Subcutaneous abdominal adipose tissue (tissue), 5 donors: Measurements from ENCODE around the gene KISS1R.
"Not testable (repeated sequence)": the region's sequence is repeated elsewhere in the genome, so short reads cannot be mapped to it uniquely, and the experiment has no call there.

Experiments used
- H3K27ac ChIP-seq: one replicate; pipeline ENCODE4 v1.7.0; 2013; ENCODE audit warnings: low read depth, mild to moderate bottlenecking, inconsistent platforms, low read length, moderate library complexity
- H3K27me3 ChIP-seq, 5 donors: one replicate each; pipeline ENCODE4 v1.7.0; 2013; ENCODE audit warnings: low read length in 5 of 5, inconsistent platforms in 1 of 5; ENCODE audit not compliant: control insufficient read depth in 5 of 5, insufficient read depth in 4 of 5
- H3K36me3 ChIP-seq, 5 donors: one replicate each; pipeline ENCODE4 v1.7.0; 2013; ENCODE audit warnings: low read length in 5 of 5; ENCODE audit not compliant: control insufficient read depth in 5 of 5, insufficient read depth in 5 of 5
- H3K4me1 ChIP-seq, 5 donors: one replicate each; pipeline ENCODE4 v1.7.0; 2013; ENCODE audit warnings: low read length in 5 of 5, mild to moderate bottlenecking in 3 of 5, moderate library complexity in 1 of 5; ENCODE audit not compliant: control insufficient read depth in 5 of 5, insufficient read depth in 5 of 5
- H3K4me3 ChIP-seq, 5 donors: one replicate each; pipeline ENCODE4 v1.7.0; 2013; ENCODE audit warnings: low read length in 5 of 5, low read depth in 1 of 5
- H3K9ac ChIP-seq, 5 donors: one replicate each; pipeline ENCODE4 v1.7.0; 2013; ENCODE audit warnings: low read length in 5 of 5, mild to moderate bottlenecking in 4 of 5, moderate library complexity in 3 of 5
- H3K9me3 ChIP-seq, 5 donors: one replicate each; pipeline ENCODE4 v1.7.0; 2013; ENCODE audit warnings: low read length in 5 of 5; ENCODE audit not compliant: control insufficient read depth in 5 of 5
- donor health status: healthy.
- donor health status: healthy.
- donor health status: healthy.
- donor health status: healthy.
- donor health status: healthy.

Gene KISS1R

DNA sequence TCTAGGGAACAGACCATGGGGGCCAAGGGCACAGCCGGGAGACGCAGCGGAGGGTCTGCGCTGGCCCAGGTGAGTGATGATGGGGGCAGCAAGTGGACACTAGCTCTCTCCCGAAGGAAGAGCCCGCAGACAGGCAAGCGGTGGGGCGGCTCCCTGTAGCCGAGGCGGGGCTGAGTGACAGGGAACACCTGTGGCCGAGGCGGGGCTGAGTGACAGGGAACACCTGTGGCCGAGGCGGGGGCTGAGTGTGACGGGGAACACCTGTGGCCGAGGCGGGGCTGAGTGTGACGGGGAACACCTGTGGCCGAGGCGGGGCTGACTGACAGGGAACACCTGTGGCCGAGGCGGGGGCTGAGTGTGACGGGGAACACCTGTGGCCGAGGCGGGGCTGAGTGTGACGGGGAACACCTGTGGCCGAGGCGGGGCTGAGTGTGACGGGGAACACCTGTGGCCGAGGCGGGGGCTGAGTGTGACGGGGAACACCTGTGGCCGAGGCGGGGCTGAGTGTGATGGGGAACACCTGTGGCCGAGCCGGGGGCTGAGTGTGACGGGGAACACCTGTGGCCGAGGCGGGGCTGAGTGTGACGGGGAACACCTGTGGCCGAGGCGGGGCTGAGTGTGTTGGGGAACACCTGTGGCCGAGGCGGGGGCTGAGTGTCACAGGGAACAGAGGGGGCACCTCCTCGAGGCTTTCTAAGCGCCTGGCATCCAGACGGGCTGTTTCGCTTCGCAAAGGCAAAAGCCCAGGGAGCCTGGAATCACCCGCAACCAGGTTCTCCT, 25.5 kb upstream of the KISS1R start:
- not testable (repeated sequence) for H3K9me3 ChIP-seq, H3K27me3 ChIP-seq
- Histone ChIP-seq H3K4me3 (peak overlapping the region; percentile 73 to 90 (median 87)), H3K27ac (peak overlapping the region; percentile 50), H3K36me3 (peaks cover 0 to 40% (median 27%) of the 10 kb centered on the region in 5 donors), H3K4me1 (peaks cover 0 to 13% (median 8%) of the 10 kb centered on the region in 5 donors), H3K9ac (peak overlapping the region; percentile 76 to 88 (median 82))

DNA sequence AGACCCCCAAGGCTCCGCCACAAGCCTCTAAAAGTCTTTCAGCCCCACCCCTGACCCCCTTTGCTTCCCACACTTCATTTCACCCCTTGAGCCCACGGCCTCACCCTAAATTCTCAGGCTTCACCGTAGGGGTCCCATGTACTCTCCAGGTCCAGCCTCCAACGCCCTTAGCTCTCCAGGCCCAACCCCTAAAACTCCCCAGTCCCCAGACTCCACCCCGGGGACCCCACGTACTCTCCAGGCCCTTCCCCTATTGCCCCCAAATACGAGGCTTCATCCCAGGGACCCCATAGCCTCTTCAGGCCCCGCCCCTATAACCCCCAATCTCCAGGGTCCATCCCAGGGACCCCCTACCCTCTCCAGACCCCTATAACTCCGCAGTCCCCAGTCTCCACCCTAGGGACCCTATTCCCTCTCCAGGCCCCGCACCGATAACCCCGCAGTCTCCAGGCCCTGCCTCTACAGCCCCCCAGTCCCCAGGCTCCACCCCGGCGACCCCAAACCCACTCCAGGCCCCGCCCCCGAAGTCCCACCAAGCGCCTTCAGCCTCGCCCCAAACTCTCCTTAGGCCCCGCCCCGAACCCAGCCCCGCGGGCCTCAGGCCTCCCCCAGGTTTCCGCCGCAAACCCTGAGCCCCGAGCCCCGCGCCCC, 24.8 kb upstream of the KISS1R start:
- Histone ChIP-seq H3K9me3 (no peaks in the 10 kb centered on the region), H3K36me3 (peaks cover 0 to 40% (median 28%) of the 10 kb centered on the region in 5 donors), H3K27ac (peak overlapping the region; percentile 50), H3K9ac (peak overlapping the region; percentile 76 to 88 (median 82)), H3K27me3 (no peaks in the 10 kb centered on the region), H3K4me3 (peak overlapping the region; percentile 73 to 90 (median 87)), H3K4me1 (peaks cover 0 to 13% (median 8%) of the 10 kb centered on the region in 5 donors)

- peak within 1 kb of the TSS; percentile 79 to 90 (median 87) for H3K4me3 ChIP-seq
- peak within 1 kb of the TSS; percentile 77 for H3K27ac ChIP-seq
- no peaks in the 10 kb centered on the region for H3K27me3 ChIP-seq
- H3K9ac ChIP-seq: peak within 1 kb of the TSS; percentile 82 to 88 (median 84)
- no peaks in the 10 kb centered on the region for H3K9me3 ChIP-seq
- H3K4me1 ChIP-seq: peaks cover 0 to 13% (median 8%) of the 10 kb centered on the region in 5 donors
- H3K36me3 ChIP-seq: peaks cover 0 to 37% (median 26%) of the 10 kb centered on the region in 5 donors
These were observed 24.0 kb upstream of the KISS1R start, which contains the start of the genes MED16 and RNU6-9 for GRCh38 chr19:892894-893689. Gene MED16 (minus strand): TSS chr19:893187. CDS start chr19:891131, 2,056 bp downstream. Gene RNU6-9 (plus strand): TSS chr19:893484.

DNA sequence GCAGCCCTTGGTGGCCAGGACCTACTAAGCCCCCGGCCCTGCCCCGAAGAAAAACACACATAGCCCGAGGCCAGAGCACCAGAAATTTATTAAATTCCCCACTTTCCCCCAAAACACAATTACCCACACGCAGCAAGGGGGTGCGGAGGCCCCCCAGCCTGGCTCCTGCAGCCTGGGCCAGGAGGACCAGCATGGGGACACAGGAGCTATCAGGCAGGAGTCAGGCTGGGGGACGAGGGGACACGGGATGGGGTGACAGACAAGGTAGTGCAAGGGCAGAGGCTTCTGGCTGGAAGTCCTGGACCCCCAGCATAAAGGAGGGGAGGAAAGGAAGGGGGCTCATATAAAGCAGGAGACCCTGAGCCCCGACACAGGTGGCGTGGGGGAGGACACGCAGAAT, 20.7 kb upstream of the KISS1R start:
- no peak overlapping the region for H3K4me3 ChIP-seq
- no peaks in the 10 kb centered on the region for H3K27me3 ChIP-seq
- no peak overlapping the region for H3K9ac ChIP-seq
- H3K36me3 ChIP-seq: peaks cover 0 to 32% (median 15%) of the 10 kb centered on the region in 5 donors
- H3K27ac ChIP-seq: no peak overlapping the region
- no peaks in the 10 kb centered on the region for H3K9me3 ChIP-seq
- peaks cover 0 to 13% (median 7%) of the 10 kb centered on the region in 5 donors for H3K4me1 ChIP-seq

- Histone ChIP-seq H3K36me3 (peaks cover 0 to 37% (median 17%) of the 10 kb centered on the region in 5 donors), H3K27ac (no peak overlapping the region), H3K9me3 (no peaks in the 10 kb centered on the region), H3K9ac (no peak overlapping the region), H3K27me3 (no peaks in the 10 kb centered on the region), H3K4me3 (no peak overlapping the region), H3K4me1 (peaks cover 0 to 9% (median 4%) of the 10 kb centered on the region in 5 donors)
These were observed 20.1 kb upstream of the KISS1R start for GRCh38 chr19:896999-897398.

GRCh38 chr19:897442-898039, 19.6 kb upstream of the KISS1R start:
- H3K4me3 ChIP-seq: no peak overlapping the region
- no peak overlapping the region for H3K27ac ChIP-seq
- no peaks in the 10 kb centered on the region for H3K9me3 ChIP-seq
- H3K4me1 ChIP-seq: peaks cover 0 to 5% (median 0%) of the 10 kb centered on the region in 5 donors
- H3K9ac ChIP-seq: no peak overlapping the region
- peaks cover 0 to 38% (median 17%) of the 10 kb centered on the region in 5 donors for H3K36me3 ChIP-seq
- no peaks in the 10 kb centered on the region for H3K27me3 ChIP-seq

- Histone ChIP-seq H3K36me3 (peaks cover 0 to 38% (median 17%) of the 10 kb centered on the region in 5 donors), H3K27ac (no peak overlapping the region), H3K4me1 (peaks cover 0 to 3% (median 0%) of the 10 kb centered on the region in 5 donors), H3K27me3 (no peaks in the 10 kb centered on the region), H3K4me3 (no peak overlapping the region), H3K9ac (no peak overlapping the region), H3K9me3 (no peaks in the 10 kb centered on the region)
These were observed 18.5 kb upstream of the KISS1R start for GRCh38 chr19:898663-899062.

DNA sequence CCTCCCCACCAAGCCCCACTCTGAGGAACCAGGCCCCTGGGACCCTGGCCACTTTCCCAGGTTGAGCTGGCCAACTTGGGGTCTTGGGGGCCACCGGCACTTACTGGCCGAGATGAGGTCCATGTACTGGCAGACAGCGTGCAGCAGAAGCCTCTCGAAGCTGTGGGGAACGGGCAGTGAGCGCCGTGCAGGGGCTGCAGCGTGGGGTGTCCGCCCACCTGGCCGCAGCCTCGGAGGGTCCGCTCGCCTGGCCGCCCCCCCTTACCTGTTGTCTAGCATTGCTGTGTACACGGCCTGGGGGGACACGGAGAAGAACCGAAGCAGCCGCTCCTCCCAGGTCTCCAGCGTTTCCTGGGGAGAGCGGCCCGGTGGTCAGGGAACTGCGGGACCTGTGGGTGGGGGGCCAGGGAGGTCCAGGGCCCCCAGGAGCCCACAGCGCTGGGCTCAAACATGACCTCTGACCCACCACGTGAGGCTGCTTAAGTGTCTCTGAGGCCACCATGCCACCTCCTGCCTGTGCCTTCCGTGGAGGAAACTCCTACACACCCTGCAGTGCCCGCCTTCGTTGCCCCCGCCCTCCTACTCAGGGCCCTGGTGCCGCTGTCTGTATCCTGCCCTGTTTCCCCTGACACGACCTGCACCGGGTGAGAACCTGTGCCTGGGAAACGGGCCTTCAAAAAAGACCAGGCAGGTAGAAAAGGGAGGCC, 17.6 kb upstream of the KISS1R start:
- Histone ChIP-seq H3K4me3 (no peak overlapping the region), H3K27ac (no peak overlapping the region), H3K36me3 (peaks cover 0 to 40% (median 17%) of the 10 kb centered on the region in 5 donors), H3K9ac (no peak overlapping the region), H3K9me3 (no peaks in the 10 kb centered on the region), H3K4me1 (no peaks in the 10 kb centered on the region), H3K27me3 (no peaks in the 10 kb centered on the region)

DNA sequence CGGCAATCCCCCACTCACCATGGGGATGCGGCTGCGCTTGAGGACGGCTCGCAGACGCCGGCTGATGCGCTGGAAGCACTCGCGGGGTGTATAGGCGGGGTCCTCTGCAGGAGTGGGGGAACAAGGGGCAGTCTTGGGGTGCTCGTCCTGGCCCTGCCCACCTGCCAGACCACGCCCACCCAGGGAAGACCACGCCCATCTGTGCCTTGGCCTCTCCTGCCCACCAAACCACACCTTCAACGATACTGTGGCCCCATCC, 17.2 kb upstream of the KISS1R start:
- Histone ChIP-seq H3K9me3 (no peaks in the 10 kb centered on the region), H3K36me3 (peaks cover 0 to 40% (median 17%) of the 10 kb centered on the region in 5 donors), H3K9ac (no peak overlapping the region), H3K4me3 (no peak overlapping the region), H3K4me1 (no peaks in the 10 kb centered on the region), H3K27ac (no peak overlapping the region), H3K27me3 (no peaks in the 10 kb centered on the region)
